A673 (cell line): Measurements from ENCODE around the gene YWHAH. TPM values are rescaled to one million over a fixed set of nuclear protein-coding genes. Genes with fewer than 3 reads are reported as not detected.

Experiments
- BruUV-seq: library from RNA; stranded (reverse); fragments of 400-500 nt; replicated peaks from 2 replicates; lab custom pipeline; 2021; lab: Mats Ljungman, UMichigan
- CTCF ChIA-PET: fragments of 300-600 bp; sonication (Branson Sonifier 250); formaldehyde crosslinking; loops from one replicate; lab custom pipeline; 2022; ENCODE audit warnings: antibody characterized with exemption; lab: Charles Lee
- POLR2A ChIA-PET: fragments of 300-600 bp; sonication (Branson Sonifier 250); formaldehyde crosslinking; loops from one replicate; lab custom pipeline; 2022; ENCODE audit warnings: antibody characterized with exemption; ENCODE audit not compliant: low non-redundant PET; lab: Charles Lee
- DNase-seq: peaks from one replicate; pipeline ENCODE4 v3.0.0-alpha.2; 2015; ENCODE audit warnings: low spot score
- H3K27ac ChIP-seq: fragments of 200-600 bp; sonication (generic); 2 replicates; pipeline ENCODE4 v1.5.1; 2016; ENCODE audit warnings: mixed run types, low read depth, mild to moderate bottlenecking, mixed read lengths, antibody characterized with exemption, low read length; ENCODE audit not compliant: poor library complexity, severe bottlenecking
- H3K27me3 ChIP-seq: fragments of 200-600 bp; sonication (generic); replicated peaks from 2 replicates; pipeline ENCODE4 v1.6.1; 2017; ENCODE audit warnings: mixed run types, low read depth, mild to moderate bottlenecking, mixed read lengths, antibody characterized with exemption, low read length; ENCODE audit not compliant: insufficient read depth, poor library complexity
- H3K36me3 ChIP-seq: fragments of 200-600 bp; sonication (generic); 2 replicates; pipeline ENCODE4 v1.6.1; 2016; ENCODE audit warnings: mixed run types, mild to moderate bottlenecking, mixed read lengths, antibody characterized with exemption, low read length; ENCODE audit not compliant: insufficient read depth, poor library complexity, severe bottlenecking
- H3K4me1 ChIP-seq: fragments of 200-600 bp; sonication (generic); 2 replicates; pipeline ENCODE4 v1.6.1; 2017; ENCODE audit warnings: mixed run types, mild to moderate bottlenecking, mixed read lengths, antibody characterized with exemption, low read length; ENCODE audit not compliant: insufficient read depth, poor library complexity, severe bottlenecking
- H3K4me3 ChIP-seq: fragments of 200-600 bp; sonication (generic); 2 replicates; pipeline ENCODE4 v1.5.1; 2016; ENCODE audit warnings: low read depth, mixed run types, mild to moderate bottlenecking, mixed read lengths, low read length; ENCODE audit not compliant: poor library complexity, severe bottlenecking
- H3K9me3 ChIP-seq: fragments of 200-600 bp; sonication (generic); 2 replicates; pipeline ENCODE4 v1.6.1; 2016; ENCODE audit warnings: mixed run types, low read depth, mild to moderate bottlenecking, mixed read lengths, antibody characterized with exemption, low read length; ENCODE audit not compliant: poor library complexity, severe bottlenecking
- CTCF ChIP-seq: fragments of 300-800, 200-600 bp; sonication (generic); conservative IDR thresholded peaks from 2 replicates; pipeline ENCODE4 v1.5.1; 2017; ENCODE audit warnings: low read depth, mild to moderate bottlenecking, antibody characterized with exemption, low read length, moderate library complexity, mixed read lengths
- EZH2 ChIP-seq: fragments of 200-600 bp; sonication (generic); IDR thresholded peaks from 2 replicates; pipeline ENCODE4 v1.6.1; 2017; ENCODE audit warnings: borderline replicate concordance, low read depth, mild to moderate bottlenecking, mixed read lengths, antibody characterized with exemption, low read length; ENCODE audit not compliant: poor library complexity, severe bottlenecking
- intact Hi-C: fragments of 100-400 bp; cut with micrococcal nuclease; formaldehyde crosslinking; loops from one replicate; pipeline ENCODE4 v1.10.0; 2022; ENCODE audit not compliant: unreplicated experiment
- total RNA-seq: library from RNA; stranded (reverse); gene quantifications from 2 replicates; pipeline ENCODE4 v1.2.3, GENCODE V29; 2021

Gene YWHAH
- total RNA-seq, 1 experiment from 2014 or later, result 177 TPM

- intact Hi-C loops, result loop anchor here (5.0 to 10.0 kb wide), 2 partner anchors 193 to 281 kb away; partner anchors contain the start of genes DEPDC5 and PRR14L
These were observed 3.7 kb downstream of the YWHAH start for GRCh38 chr22:31948002-31948401.

GRCh38 chr22:31950226-31950625 is 5.9 kb downstream of the YWHAH start:
- no peak for DNase-seq
- H3K9me3 ChIP-seq, result no peaks in the 10 kb centered on the region
- intact Hi-C loops, result no loop called here
- POLR2A ChIA-PET, result no interaction called here
- no TSS peak for BruUV-seq
- no peak overlapping the region for H3K4me3 ChIP-seq
- H3K27ac ChIP-seq, result no peak overlapping the region
- CTCF ChIA-PET, result interaction anchor here (0.5 to 1.7 kb wide), 3 partner anchors 20 to 498 kb away, joined by 3 to 6 read pairs (median 4); no protein-coding TSS in a partner anchor
- H3K27me3 ChIP-seq, result no peaks in the 10 kb centered on the region
- H3K4me1 ChIP-seq, result peaks cover 36% of the 10 kb centered on the region
- H3K36me3 ChIP-seq, result peaks cover 41% of the 10 kb centered on the region
- TF ChIP-seq EZH2 (no peak), CTCF (no peak)

More at GRCh38 chr22:31948002-31948401, 3.7 kb downstream of the YWHAH start:
- POLR2A ChIA-PET, result no interaction called here
- DNase-seq, result no peak
- CTCF ChIA-PET, result no interaction called here
- peaks cover 41% of the 10 kb centered on the region for H3K4me1 ChIP-seq
- BruUV-seq, result no TSS peak
- H3K9me3 ChIP-seq, result no peaks in the 10 kb centered on the region
- H3K27ac ChIP-seq, result no peak overlapping the region
- no peak overlapping the region for H3K4me3 ChIP-seq
- no peak for TF ChIP-seq EZH2
- no peak for TF ChIP-seq CTCF
- H3K27me3 ChIP-seq, result no peaks in the 10 kb centered on the region
- H3K36me3 ChIP-seq, result peaks cover 41% of the 10 kb centered on the region

- no peak overlapping the region for H3K27ac ChIP-seq
- H3K9me3 ChIP-seq, result no peaks in the 10 kb centered on the region
- intact Hi-C loops, result no loop called here
- DNase-seq, result no peak
- TF ChIP-seq EZH2, result no peak
- no peak for TF ChIP-seq CTCF
- H3K4me1 ChIP-seq, result peaks cover 28% of the 10 kb centered on the region
- BruUV-seq, result no TSS peak
- ChIA-PET CTCF (interaction anchor here (1.7 kb wide), 1 partner anchor 19 kb away, joined by 6 read pairs; no protein-coding TSS in a partner anchor), POLR2A (no interaction called here)
- no peaks in the 10 kb centered on the region for H3K27me3 ChIP-seq
- H3K4me3 ChIP-seq, result no peak overlapping the region
- H3K36me3 ChIP-seq, result peaks cover 47% of the 10 kb centered on the region
These were observed 7.1 kb downstream of the YWHAH start for GRCh38 chr22:31951194-31952093.
